Natural killer cell (primary cell): ENCODE data around the gene LGI1. TPM values are rescaled to one million over a fixed set of nuclear protein-coding genes. Genes with fewer than 3 reads are reported as not detected.

ENCODE experiments used
- ATAC-seq, 3 donors: fragments of 150-1000 bp in 2 of 3; fragments of 200-7000 bp in 1 of 3; cut with Tn5 transposase; 1 replicate in 1 of 3; 2 replicates in 2 of 3; pipeline ENCODE4 v1.10.0; 2021; ENCODE audit warnings: mild to moderate bottlenecking in 2 of 3, moderate library complexity in 2 of 3
- DNase-seq, 2 donors: peaks; one replicate each; pipeline versions ENCODE4 v3.0.0 to v3.0.0-alpha.2; 2013 to 2021; ENCODE audit warnings: mixed read lengths in 1 of 2
- H3K27ac ChIP-seq: one replicate; pipeline ENCODE4 v1.5.1; 2013; ENCODE audit warnings: mild to moderate bottlenecking, low read length
- H3K27me3 ChIP-seq: one replicate; pipeline ENCODE4 v1.6.1; 2013; ENCODE audit warnings: low read length; ENCODE audit not compliant: control insufficient read depth, insufficient read depth
- H3K36me3 ChIP-seq: one replicate; pipeline ENCODE4 v1.6.1; 2013; ENCODE audit warnings: low read length; ENCODE audit not compliant: control insufficient read depth, insufficient read depth
- H3K4me1 ChIP-seq: one replicate; pipeline ENCODE4 v1.6.1; 2013; ENCODE audit warnings: low read length; ENCODE audit not compliant: control insufficient read depth, insufficient read depth
- H3K4me3 ChIP-seq: one replicate; pipeline ENCODE4 v1.5.1; 2013; ENCODE audit warnings: low read length
- H3K9me3 ChIP-seq: one replicate; pipeline ENCODE4 v1.6.1; 2013; ENCODE audit warnings: low read length; ENCODE audit not compliant: control insufficient read depth, insufficient read depth
- H3K27ac Mint-ChIP-seq, 2 donors: one replicate each; pipeline ENCODE4 v1.8.0; 2022; ENCODE audit warnings: mild to moderate bottlenecking in 2 of 2, mixed read lengths in 2 of 2, moderate library complexity in 1 of 2
- H3K27me3 Mint-ChIP-seq, 2 donors: one replicate each; pipeline ENCODE4 v1.8.0; 2022; ENCODE audit warnings: low read depth in 2 of 2, mixed read lengths in 2 of 2
- H3K36me3 Mint-ChIP-seq: one replicate; pipeline ENCODE4 v1.8.0; 2022; ENCODE audit warnings: mixed read lengths
- H3K4me1 Mint-ChIP-seq, 2 donors: one replicate each; pipeline ENCODE4 v1.8.0; 2022; ENCODE audit warnings: mixed read lengths in 2 of 2
- H3K4me3 Mint-ChIP-seq: one replicate; pipeline ENCODE4 v1.8.0; 2022; ENCODE audit warnings: mild to moderate bottlenecking, moderate library complexity, mixed read lengths
- H3K9me3 Mint-ChIP-seq, 2 donors: one replicate each; pipeline ENCODE4 v1.8.0; 2022; ENCODE audit warnings: mixed read lengths in 2 of 2
- WGBS: methylation state at CpG from one replicate; pipeline ENCODE4 v1.1.7; 2013; ENCODE audit warnings: missing lambda C conversion rate; ENCODE audit not compliant: insufficient coverage; 5-methylcytosine and 5-hydroxymethylcytosine counted together
- intact Hi-C: fragments of 100-400 bp; cut with micrococcal nuclease; formaldehyde crosslinking; loops from one replicate; pipeline ENCODE4 v1.14.2; 2022
- total RNA-seq, 4 donors: library from RNA; stranded (reverse); fragments of 120-200 nt in 1 of 4; gene quantifications; one replicate each; pipeline versions ENCODE4 v1.2.3 to v1.2.4, GENCODE V29; 2013 to 2022
- TF ChIP-seq, protein P1 (sequence below): fragments of 200-600 bp; IDR thresholded peaks from one replicate; pipeline ENCODE4 v1.8.0; 2022; ENCODE audit warnings: antibody characterized with exemption

Gene LGI1
- total RNA-seq, 3 donors from 2014 or later (not counting 1 experiment from before 2014, with no cell fraction given), result not detected

DNA sequence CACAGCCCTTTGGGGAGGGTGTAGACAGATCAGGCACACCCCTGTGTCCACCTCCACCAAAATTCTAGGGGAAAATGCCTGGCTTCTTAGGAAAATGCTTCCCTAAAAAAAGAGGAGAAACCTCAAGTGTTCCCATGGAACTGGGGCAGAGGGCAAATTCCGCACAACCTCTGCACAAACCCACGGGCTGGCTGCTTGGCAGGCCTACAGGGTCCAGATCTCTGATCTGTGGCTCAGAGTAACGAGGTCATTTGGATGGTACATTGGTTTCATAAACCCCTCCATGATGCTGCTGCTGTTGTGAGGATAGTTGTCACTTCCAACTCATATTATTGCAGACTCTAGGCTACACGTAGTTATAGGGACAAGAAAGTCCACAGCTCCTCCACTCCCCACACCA, 16.0 kb downstream of the LGI1 start:
- intact Hi-C loops, result no loop called here
- no peak overlapping the region for H3K27ac ChIP-seq
- ATAC-seq, result no peak

DNA sequence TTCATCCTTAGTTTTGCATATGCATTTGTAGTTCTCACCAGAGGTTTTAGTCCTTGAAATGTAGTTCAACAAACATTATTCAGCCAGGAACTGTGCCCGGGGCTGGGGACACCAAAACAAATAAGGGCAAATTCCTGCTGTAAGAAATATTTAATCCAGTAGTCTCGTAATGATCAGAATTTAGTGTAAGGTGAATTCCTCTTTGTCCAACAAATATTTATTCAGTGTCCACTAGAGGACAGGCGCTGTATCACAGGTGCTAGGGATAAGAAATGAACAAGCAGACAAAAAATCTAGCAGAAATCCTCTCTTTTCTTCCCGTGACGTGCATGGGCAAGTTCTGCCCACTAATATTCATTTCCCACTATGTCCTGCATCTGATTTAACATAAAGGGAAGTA, 17.6 kb downstream of the LGI1 start:
- Mint-ChIP-seq H3K27ac (no peak overlapping the region), H3K4me3 (no peak overlapping the region), H3K27me3 (peaks cover 0 to 3% of the 10 kb centered on the region in 2 donors), H3K36me3 (no peaks in the 10 kb centered on the region), H3K4me1 (no peaks in the 10 kb centered on the region), H3K9me3 (no peaks in the 10 kb centered on the region)
- Histone ChIP-seq H3K36me3 (no peaks in the 10 kb centered on the region), H3K4me3 (no peak overlapping the region), H3K27ac (no peak overlapping the region), H3K9me3 (no peaks in the 10 kb centered on the region), H3K27me3 (no peaks in the 10 kb centered on the region), H3K4me1 (no peaks in the 10 kb centered on the region)
- intact Hi-C loops, result no loop called here
- no peak for ATAC-seq
- TF ChIP-seq, protein P1, sequence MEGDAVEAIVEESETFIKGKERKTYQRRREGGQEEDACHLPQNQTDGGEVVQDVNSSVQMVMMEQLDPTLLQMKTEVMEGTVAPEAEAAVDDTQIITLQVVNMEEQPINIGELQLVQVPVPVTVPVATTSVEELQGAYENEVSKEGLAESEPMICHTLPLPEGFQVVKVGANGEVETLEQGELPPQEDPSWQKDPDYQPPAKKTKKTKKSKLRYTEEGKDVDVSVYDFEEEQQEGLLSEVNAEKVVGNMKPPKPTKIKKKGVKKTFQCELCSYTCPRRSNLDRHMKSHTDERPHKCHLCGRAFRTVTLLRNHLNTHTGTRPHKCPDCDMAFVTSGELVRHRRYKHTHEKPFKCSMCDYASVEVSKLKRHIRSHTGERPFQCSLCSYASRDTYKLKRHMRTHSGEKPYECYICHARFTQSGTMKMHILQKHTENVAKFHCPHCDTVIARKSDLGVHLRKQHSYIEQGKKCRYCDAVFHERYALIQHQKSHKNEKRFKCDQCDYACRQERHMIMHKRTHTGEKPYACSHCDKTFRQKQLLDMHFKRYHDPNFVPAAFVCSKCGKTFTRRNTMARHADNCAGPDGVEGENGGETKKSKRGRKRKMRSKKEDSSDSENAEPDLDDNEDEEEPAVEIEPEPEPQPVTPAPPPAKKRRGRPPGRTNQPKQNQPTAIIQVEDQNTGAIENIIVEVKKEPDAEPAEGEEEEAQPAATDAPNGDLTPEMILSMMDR, result no peak
- WGBS, result 85% methylated on average over 4 of the region's 5 CpGs
- DNase-seq, result no peak

More for the DNA sequence above, 16.0 kb downstream of the LGI1 start:
- Histone ChIP-seq H3K4me1 (no peaks in the 10 kb centered on the region), H3K4me3 (no peak overlapping the region), H3K27me3 (no peaks in the 10 kb centered on the region), H3K36me3 (no peaks in the 10 kb centered on the region), H3K9me3 (no peaks in the 10 kb centered on the region)
- no peaks in the 10 kb centered on the region for H3K4me1 Mint-ChIP-seq
- peaks cover 3 to 9% of the 10 kb centered on the region in 2 donors for H3K27me3 Mint-ChIP-seq
- TF ChIP-seq, protein P1, result no peak
- DNase-seq, result no peak
- H3K4me3 Mint-ChIP-seq, result no peak overlapping the region
- no peaks in the 10 kb centered on the region for H3K36me3 Mint-ChIP-seq
- H3K27ac Mint-ChIP-seq, result no peak overlapping the region
- 82% methylated on average over 4 of the region's 4 CpGs for WGBS
- no peaks in the 10 kb centered on the region for H3K9me3 Mint-ChIP-seq

DNA sequence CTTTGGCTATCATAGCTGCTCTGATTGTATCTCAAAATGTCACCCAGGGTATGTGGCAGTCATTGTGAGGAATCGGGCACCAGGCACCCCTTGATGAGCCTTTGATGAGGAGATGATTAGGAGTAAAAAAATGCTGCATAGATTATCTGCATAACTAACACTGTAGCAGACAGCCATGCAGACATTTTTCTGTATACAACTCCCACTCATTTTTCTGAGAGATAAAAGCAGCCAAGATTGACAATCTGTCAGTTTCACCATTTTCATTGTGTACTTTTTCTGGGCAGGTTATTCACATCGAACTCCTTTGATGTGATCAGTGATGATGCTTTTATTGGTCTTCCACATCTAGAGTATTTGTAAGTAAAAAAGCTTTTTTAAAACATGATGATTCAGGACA, 19.4 kb downstream of the LGI1 start:
- Mint-ChIP-seq H3K27me3 (peaks cover 0 to 3% of the 10 kb centered on the region in 2 donors), H3K36me3 (no peaks in the 10 kb centered on the region), H3K4me1 (no peaks in the 10 kb centered on the region), H3K27ac (no peak overlapping the region), H3K4me3 (no peak overlapping the region), H3K9me3 (no peaks in the 10 kb centered on the region)
- Histone ChIP-seq H3K27ac (no peak overlapping the region), H3K9me3 (no peaks in the 10 kb centered on the region), H3K4me3 (no peak overlapping the region), H3K36me3 (no peaks in the 10 kb centered on the region), H3K4me1 (no peaks in the 10 kb centered on the region), H3K27me3 (no peaks in the 10 kb centered on the region)
- intact Hi-C loops, result no loop called here
- ATAC-seq, result no peak
- TF ChIP-seq, protein P1, result no peak
- 75% methylated on average over 1 of the region's 2 CpGs for WGBS
- no peak for DNase-seq

DNA sequence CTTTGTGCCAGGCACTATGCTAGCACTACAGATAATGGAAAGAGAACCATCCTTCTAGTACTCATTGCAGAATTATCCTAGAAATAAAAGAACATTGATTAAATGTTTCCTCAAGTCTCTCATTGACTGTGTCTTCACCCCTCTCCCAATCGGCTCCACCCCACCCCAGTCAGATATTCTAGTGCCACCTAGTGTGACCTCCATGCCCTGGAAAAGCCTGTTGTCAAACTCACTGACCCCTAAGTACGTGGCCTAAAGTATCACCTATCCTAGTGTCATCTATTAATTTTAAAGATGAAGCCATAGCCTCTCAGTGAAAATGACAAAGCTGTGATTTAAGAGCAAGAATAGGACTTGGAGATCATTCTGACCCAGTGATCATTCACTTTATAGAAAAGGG, 26.3 kb downstream of the LGI1 start:
- H3K36me3 Mint-ChIP-seq, result no peaks in the 10 kb centered on the region
- Histone ChIP-seq H3K4me1 (no peaks in the 10 kb centered on the region), H3K4me3 (no peak overlapping the region), H3K27ac (no peak overlapping the region), H3K9me3 (no peaks in the 10 kb centered on the region), H3K27me3 (no peaks in the 10 kb centered on the region), H3K36me3 (no peaks in the 10 kb centered on the region)
- intact Hi-C loops, result no loop called here
- no peak overlapping the region for H3K27ac Mint-ChIP-seq
- no peaks in the 10 kb centered on the region for H3K9me3 Mint-ChIP-seq
- WGBS, result 68% methylated on average over 2 of the region's 2 CpGs
- TF ChIP-seq, protein P1, result no peak
- no peak overlapping the region for H3K4me3 Mint-ChIP-seq
- ATAC-seq (no peak), DNase-seq (no peak)
- no peaks in the 10 kb centered on the region for H3K4me1 Mint-ChIP-seq
- peaks cover 5% of the 10 kb centered on the region in 2 donors for H3K27me3 Mint-ChIP-seq
